ENCODE measurements around the gene UBE2O. TPM values are rescaled to one million over a fixed set of nuclear protein-coding genes. Genes with fewer than 3 reads are reported as not detected.

Gene UBE2O
- total and polyA plus RNA-seq, 2 experiments from 2014 or later = 7.1 to 17.2 TPM

- Histone ChIP-seq H3F3A (ENCODE audit: insufficient read depth) (peaks cover 41% of the 10 kb centered on the region), H2AFZ (no peak overlapping the region), H3K4me1 (ENCODE audit: insufficient read depth) (peaks cover 46% of the 10 kb centered on the region), H3K9me3 (ENCODE audit: low read depth) (no peaks in the 10 kb centered on the region), H3K27me3 (replicated peaks; ENCODE audit: insufficient read depth) (no peaks in the 10 kb centered on the region), H3K9me2 (ENCODE audit: insufficient read depth) (no peaks in the 10 kb centered on the region), H3K4me2 (ENCODE audit: unreplicated experiment) (no peak overlapping the region), H3K27ac (no peak overlapping the region), H3K4me3 (no peak overlapping the region), H3K9ac (no peak overlapping the region), H4K20me1 (ENCODE audit: insufficient read depth) (peaks cover 39% of the 10 kb centered on the region; the same call in 1 of the 2 replicates), H3K79me2 (ENCODE audit: insufficient read depth) (peaks cover 96% of the 10 kb centered on the region), H3K36me3 (ENCODE audit: low read depth) (no peaks in the 10 kb centered on the region)
- DNase-seq = no peak
- in situ Hi-C loops (cut with MboI) = no loop called here
- no peak for TF ChIP-seq EZH2phosphoT487 (IDR thresholded peaks at IDR 0.05; ENCODE audit: insufficient read depth, low read depth)
- no peak for TF ChIP-seq EZH2 (IDR thresholded peaks at IDR 0.05; ENCODE audit: insufficient read depth, poor library complexity, severe bottlenecking)
- WGBS, 2 experiments (ENCODE audit: low coverage in 1 of 2, low lambda C conversion rate in 2 of 2, missing lambda C conversion rate in 2 of 2) = 97% methylated on average over 8 of the region's 8 CpGs
Measured at GRCh38 chr17:76442341-76443338, 10.3 kb downstream of the UBE2O start.

GRCh38 chr17:76441686-76442340 is 11.1 kb downstream of the UBE2O start:
- H3K4me1 ChIP-seq (ENCODE audit: insufficient read depth) = peaks cover 38% of the 10 kb centered on the region
- H3K9ac ChIP-seq = no peak overlapping the region
- peaks cover 33% of the 10 kb centered on the region for H3F3A ChIP-seq (ENCODE audit: insufficient read depth)
- H3K9me2 ChIP-seq (ENCODE audit: insufficient read depth) = no peaks in the 10 kb centered on the region
- H3K36me3 ChIP-seq (ENCODE audit: low read depth) = no peaks in the 10 kb centered on the region
- H3K27me3 ChIP-seq (replicated peaks; ENCODE audit: insufficient read depth) = no peaks in the 10 kb centered on the region
- no peak overlapping the region for H3K27ac ChIP-seq
- peaks cover 97% of the 10 kb centered on the region for H3K79me2 ChIP-seq (ENCODE audit: insufficient read depth)
- no peak overlapping the region for H3K4me3 ChIP-seq
- in situ Hi-C loops (cut with MboI) = no loop called here
- no peak overlapping the region for H2AFZ ChIP-seq
- TF ChIP-seq EZH2 (IDR thresholded peaks at IDR 0.05; ENCODE audit: insufficient read depth, poor library complexity, severe bottlenecking) (no peak), EZH2phosphoT487 (IDR thresholded peaks at IDR 0.05; ENCODE audit: insufficient read depth, low read depth) (no peak)
- no peaks in the 10 kb centered on the region for H3K9me3 ChIP-seq (ENCODE audit: low read depth)
- peaks cover 32% of the 10 kb centered on the region; the same call in 1 of the 2 replicates for H4K20me1 ChIP-seq (ENCODE audit: insufficient read depth)
- DNase-seq = no peak
- WGBS, 2 experiments (ENCODE audit: low coverage in 1 of 2, low lambda C conversion rate in 2 of 2, missing lambda C conversion rate in 2 of 2) = 83% methylated on average over 13 of the region's 13 CpGs
- no peak overlapping the region for H3K4me2 ChIP-seq (ENCODE audit: unreplicated experiment)

GRCh38 chr17:76440751-76441362 is 12.1 kb downstream of the UBE2O start:
- Histone ChIP-seq H3K27ac (no peak overlapping the region), H4K20me1 (ENCODE audit: insufficient read depth) (peaks cover 29% of the 10 kb centered on the region; the same call in 1 of the 2 replicates), H3K36me3 (ENCODE audit: low read depth) (no peaks in the 10 kb centered on the region), H3K79me2 (ENCODE audit: insufficient read depth) (peaks cover 100% of the 10 kb centered on the region), H3K9ac (no peak overlapping the region), H2AFZ (no peak overlapping the region), H3K4me3 (no peak overlapping the region), H3F3A (ENCODE audit: insufficient read depth) (peaks cover 23% of the 10 kb centered on the region), H3K4me2 (ENCODE audit: unreplicated experiment) (no peak overlapping the region), H3K27me3 (replicated peaks; ENCODE audit: insufficient read depth) (no peaks in the 10 kb centered on the region), H3K9me3 (ENCODE audit: low read depth) (no peaks in the 10 kb centered on the region), H3K9me2 (ENCODE audit: insufficient read depth) (no peaks in the 10 kb centered on the region), H3K4me1 (ENCODE audit: insufficient read depth) (peaks cover 28% of the 10 kb centered on the region)
- 58 to 60% methylated on average over 2 of the region's 2 CpGs for WGBS, 2 experiments (ENCODE audit: low coverage in 1 of 2, low lambda C conversion rate in 2 of 2, missing lambda C conversion rate in 2 of 2)
- DNase-seq = no peak
- in situ Hi-C loops (cut with MboI) = no loop called here
- no peak for TF ChIP-seq EZH2phosphoT487 (IDR thresholded peaks at IDR 0.05; ENCODE audit: insufficient read depth, low read depth)
- TF ChIP-seq EZH2 (IDR thresholded peaks at IDR 0.05; ENCODE audit: insufficient read depth, poor library complexity, severe bottlenecking) = no peak

GRCh38 chr17:76439314-76439928 is 13.5 kb downstream of the UBE2O start:
- no peak for DNase-seq
- H3K27me3 ChIP-seq (replicated peaks; ENCODE audit: insufficient read depth) = no peaks in the 10 kb centered on the region
- H3K9ac ChIP-seq = no peak overlapping the region
- no peak overlapping the region for H3K4me2 ChIP-seq (ENCODE audit: unreplicated experiment)
- H3K27ac ChIP-seq = no peak overlapping the region
- peaks cover 23% of the 10 kb centered on the region; the same call in 1 of the 2 replicates for H4K20me1 ChIP-seq (ENCODE audit: insufficient read depth)
- H3K9me2 ChIP-seq (ENCODE audit: insufficient read depth) = no peaks in the 10 kb centered on the region
- peaks cover 14% of the 10 kb centered on the region for H3K4me1 ChIP-seq (ENCODE audit: insufficient read depth)
- WGBS, 2 experiments (ENCODE audit: low coverage in 1 of 2, low lambda C conversion rate in 2 of 2, missing lambda C conversion rate in 2 of 2) = 90 to 91% methylated on average over 6 of the region's 6 CpGs
- no peaks in the 10 kb centered on the region for H3K9me3 ChIP-seq (ENCODE audit: low read depth)
- in situ Hi-C loops (cut with MboI) = no loop called here
- H3K4me3 ChIP-seq = no peak overlapping the region
- H3F3A ChIP-seq (ENCODE audit: insufficient read depth) = peaks cover 9% of the 10 kb centered on the region; the same call in 1 of the 2 replicates
- TF ChIP-seq EZH2 (IDR thresholded peaks at IDR 0.05; ENCODE audit: insufficient read depth, poor library complexity, severe bottlenecking) = no peak
- TF ChIP-seq EZH2phosphoT487 (IDR thresholded peaks at IDR 0.05; ENCODE audit: insufficient read depth, low read depth) = no peak
- peaks cover 100% of the 10 kb centered on the region for H3K79me2 ChIP-seq (ENCODE audit: insufficient read depth)
- no peaks in the 10 kb centered on the region for H3K36me3 ChIP-seq (ENCODE audit: low read depth)
- no peak overlapping the region for H2AFZ ChIP-seq
